NT2/D1 (cell line): ENCODE data around the gene ATG9A.
"Not testable (repeated sequence)": the region's sequence is repeated elsewhere in the genome, so short reads cannot be mapped to it uniquely, and the experiment has no call there.

Experiments used
- DNase-seq: peaks from one replicate; pipeline ENCODE4 v3.0.0-alpha.2; 2011; ENCODE audit warnings: low read depth, low spot score
- H3K27me3 ChIP-seq: 2 replicates; pipeline ENCODE4 v1.6.0; 2011; ENCODE audit warnings: mild to moderate bottlenecking; ENCODE audit not compliant: insufficient read length, insufficient read depth
- H3K36me3 ChIP-seq: 2 replicates; pipeline ENCODE4 v1.6.1; 2011; ENCODE audit warnings: mild to moderate bottlenecking, low read length, mixed read lengths; ENCODE audit not compliant: insufficient read depth, insufficient read length
- H3K4me1 ChIP-seq: 2 replicates; pipeline ENCODE4 v1.5.1; 2011; ENCODE audit not compliant: insufficient read depth, insufficient read length
- H3K4me3 ChIP-seq: 2 replicates; pipeline ENCODE4 v1.5.1; 2011; ENCODE audit warnings: low read depth; ENCODE audit not compliant: insufficient read length
- H3K9ac ChIP-seq: 2 replicates; pipeline ENCODE4 v1.6.0; 2011; ENCODE audit warnings: low read depth; ENCODE audit not compliant: insufficient read length
- H3K9me3 ChIP-seq: 2 replicates; pipeline ENCODE4 v1.5.1; 2011; ENCODE audit warnings: mild to moderate bottlenecking, low read length; ENCODE audit not compliant: insufficient read depth
- SUZ12 ChIP-seq: IDR thresholded peaks from 2 replicates; pipeline ENCODE4 v1.6.1; 2011; ENCODE audit not compliant: insufficient read length, insufficient read depth; ENCODE audit errors: extremely low read depth
- YY1 ChIP-seq: IDR thresholded peaks from 2 replicates; pipeline ENCODE4 v1.6.1; 2011; ENCODE audit not compliant: insufficient read length, insufficient read depth
- ZNF274 ChIP-seq: IDR thresholded peaks from 2 replicates; pipeline ENCODE4 v1.6.1; 2011; ENCODE audit warnings: mild to moderate bottlenecking, low read depth, low read length

Gene ATG9A

DNA sequence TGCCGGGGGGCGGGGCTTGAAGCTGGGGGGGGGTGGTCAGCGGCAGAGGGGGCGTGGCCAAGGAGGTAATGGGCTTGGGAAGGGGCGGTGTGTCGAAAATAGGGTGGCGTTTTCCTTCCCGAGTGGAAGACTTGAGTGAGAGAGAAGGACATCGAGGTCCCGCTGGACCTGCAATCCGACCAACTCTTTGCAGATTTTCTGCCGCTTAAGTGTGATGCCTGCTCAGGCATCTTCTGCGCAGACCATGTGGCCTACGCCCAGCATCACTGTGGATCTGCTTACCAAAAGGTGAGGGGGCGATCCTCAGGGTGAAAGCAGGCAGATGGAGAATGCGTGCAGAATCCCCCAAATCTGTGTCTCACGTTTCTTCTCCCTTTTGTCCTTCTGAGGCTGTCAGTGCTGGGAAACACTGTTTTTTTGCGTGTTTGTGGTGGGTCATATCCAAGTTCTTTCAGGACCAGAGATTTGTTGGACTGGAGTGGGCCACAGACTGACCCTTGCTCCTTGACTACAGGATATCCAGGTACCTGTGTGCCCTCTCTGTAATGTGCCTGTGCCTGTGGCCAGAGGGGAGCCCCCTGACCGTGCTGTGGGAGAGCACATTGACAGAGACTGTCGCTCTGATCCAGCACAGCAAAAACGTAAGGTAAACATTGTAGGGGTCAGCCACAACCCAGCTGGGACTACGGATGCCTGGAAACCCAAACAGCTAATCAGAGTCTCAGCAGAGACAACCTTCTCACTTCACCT, 22.1 kb downstream of the ATG9A start:
- DNase-seq, result no peak
- Histone ChIP-seq H3K36me3 (peaks cover 43% of the 10 kb centered on the region), H3K4me3 (peak overlapping the region; percentile 41), H3K4me1 (peaks cover 3% of the 10 kb centered on the region), H3K9ac (peak overlapping the region; percentile 88), H3K9me3 (0 out of 2 replicates have a peak, but pooled peaks cover 9% of the 10 kb centered on the region), H3K27me3 (no peaks in the 10 kb centered on the region)
- TF ChIP-seq SUZ12, result no peak
- no peak for TF ChIP-seq ZNF274
- no peak for TF ChIP-seq YY1

- Histone ChIP-seq H3K9ac (peak within 1 kb of the TSS; percentile 91), H3K4me1 (peaks cover 3% of the 10 kb centered on the region), H3K27me3 (no peaks in the 10 kb centered on the region), H3K9me3 (0 out of 2 replicates have a peak, but pooled peaks cover 10% of the 10 kb centered on the region), H3K4me3 (peak within 1 kb of the TSS; percentile 68), H3K36me3 (peaks cover 38% of the 10 kb centered on the region)
- TF ChIP-seq YY1 (no peak), SUZ12 (no peak), ZNF274 (no peak)
- peak; percentile 93 for DNase-seq
Measured at GRCh38 chr2:219206328-219207133, 22.9 kb downstream of the ATG9A start, which contains the start of gene ZFAND2B. Gene ZFAND2B (plus strand): TSS chr2:219206782. CDS start chr2:219206988, 206 bp downstream.

DNA sequence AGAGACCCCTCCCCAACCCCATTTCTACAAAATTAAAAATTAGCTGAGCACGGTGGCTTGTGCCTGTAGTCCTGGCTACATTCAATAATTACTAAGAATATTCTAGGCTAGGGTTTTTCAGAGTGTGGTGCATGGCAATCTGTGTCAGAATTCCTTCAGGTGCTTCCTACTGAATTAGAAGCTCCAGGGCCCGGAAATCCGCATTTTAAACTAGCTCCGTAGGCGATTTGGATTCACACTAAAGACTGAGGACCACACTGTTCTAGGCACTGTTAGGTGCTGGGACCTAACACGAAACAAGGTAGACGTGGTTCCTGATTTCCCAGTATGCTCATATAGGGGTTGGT, 23.5 kb downstream of the ATG9A start:
- no peak for TF ChIP-seq YY1
- H3K4me1 ChIP-seq, result peaks cover 3% of the 10 kb centered on the region
- peak overlapping the region; percentile 91 for H3K9ac ChIP-seq
- H3K4me3 ChIP-seq, result peak overlapping the region; percentile 68
- H3K27me3 ChIP-seq, result no peaks in the 10 kb centered on the region
- DNase-seq, result no peak
- H3K36me3 ChIP-seq, result peaks cover 33% of the 10 kb centered on the region
- H3K9me3 ChIP-seq, result peaks cover 15% of the 10 kb centered on the region; the same call in 1 of the 2 replicates

DNA sequence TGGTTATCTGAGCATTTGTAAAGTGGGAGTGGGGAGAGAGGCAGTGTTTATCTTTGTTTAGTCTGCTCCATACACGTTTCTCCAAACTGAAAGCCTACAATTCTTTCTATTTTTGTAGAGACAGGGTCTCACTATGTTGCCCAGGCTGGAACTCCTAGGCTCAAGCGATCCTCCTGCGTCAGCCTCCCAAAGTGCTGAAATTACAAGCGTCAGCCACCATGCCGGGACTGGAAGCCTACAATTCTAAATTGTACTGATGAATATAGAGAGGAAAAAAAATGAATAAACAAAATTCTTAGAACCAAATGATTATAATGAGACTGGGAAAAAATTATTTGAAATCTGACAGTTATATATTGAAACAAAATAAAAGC, 24.3 kb downstream of the ATG9A start:
- TF ChIP-seq YY1 (no peak), SUZ12 (no peak), ZNF274 (no peak)
- Histone ChIP-seq H3K4me3 (no peak overlapping the region), H3K36me3 (peaks cover 25% of the 10 kb centered on the region), H3K27me3 (no peaks in the 10 kb centered on the region), H3K4me1 (peaks cover 3% of the 10 kb centered on the region), H3K9me3 (peaks cover 15% of the 10 kb centered on the region; the same call in 1 of the 2 replicates), H3K9ac (no peak overlapping the region)
- DNase-seq, result no peak

- Histone ChIP-seq H3K36me3 (peaks cover 20% of the 10 kb centered on the region), H3K4me3 (no peak overlapping the region), H3K9me3 (peaks cover 15% of the 10 kb centered on the region; the same call in 1 of the 2 replicates), H3K9ac (no peak overlapping the region), H3K4me1 (peaks cover 3% of the 10 kb centered on the region), H3K27me3 (no peaks in the 10 kb centered on the region)
- TF ChIP-seq YY1 (no peak), SUZ12 (no peak), ZNF274 (no peak)
- DNase-seq, result no peak
Measured at GRCh38 chr2:219204425-219205164, 24.8 kb downstream of the ATG9A start.

- H3K9ac ChIP-seq, H3K27me3 ChIP-seq, H3K36me3 ChIP-seq, H3K4me3 ChIP-seq, DNase-seq, H3K4me1 ChIP-seq: not testable (repeated sequence)
- peaks cover 15% of the 10 kb centered on the region; the same call in 1 of the 2 replicates for H3K9me3 ChIP-seq
Measured at GRCh38 chr2:219201331-219201730, 28.1 kb downstream of the ATG9A start.

DNA sequence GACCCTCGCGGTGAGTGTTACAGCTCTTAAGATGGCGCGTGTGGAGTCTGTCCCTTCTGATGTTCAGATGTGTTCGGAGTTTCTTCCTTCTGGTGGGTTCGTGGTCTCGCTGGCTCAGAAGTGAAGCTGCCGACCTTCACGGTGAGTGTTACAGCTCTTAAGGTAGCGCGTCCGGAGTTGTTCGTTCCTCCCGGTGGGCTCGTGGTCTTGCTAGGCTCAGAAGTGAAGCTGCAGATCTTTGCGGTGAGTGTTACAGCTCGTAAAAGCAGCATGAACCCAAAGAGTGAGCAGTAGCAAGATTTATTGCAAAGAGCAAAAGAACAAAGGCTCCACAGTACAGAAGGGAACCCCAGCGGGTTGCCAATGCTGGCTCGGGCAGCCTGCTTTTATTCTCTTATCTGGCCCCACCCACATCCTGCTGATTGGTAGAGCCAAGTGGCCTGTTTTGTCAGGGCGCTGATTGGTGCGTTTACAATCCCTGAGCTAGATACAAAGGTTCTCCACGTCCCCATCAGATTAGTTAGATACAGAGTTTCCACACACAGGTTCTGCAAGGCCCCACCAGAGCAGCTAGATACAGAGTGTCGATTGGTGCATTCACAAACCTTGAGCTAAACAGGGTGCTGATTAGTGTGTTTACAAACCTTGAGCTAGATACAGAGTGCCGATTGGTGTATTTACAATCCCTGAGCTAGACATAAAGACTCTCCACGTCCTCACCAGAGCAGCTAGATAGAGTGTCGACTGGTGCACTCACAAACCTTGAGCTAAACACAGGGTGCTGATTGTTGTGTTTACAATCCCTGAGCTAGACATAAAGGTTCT, 28.7 kb downstream of the ATG9A start:
- not testable (repeated sequence) for DNase-seq, H3K4me3 ChIP-seq, H3K36me3 ChIP-seq, H3K27me3 ChIP-seq, H3K4me1 ChIP-seq, H3K9ac ChIP-seq
- peaks cover 15% of the 10 kb centered on the region; the same call in 1 of the 2 replicates for H3K9me3 ChIP-seq
